Right lobe of liver (tissue), 6 donors: ENCODE results near the gene SLC25A45. TPM values are rescaled to one million over a fixed set of nuclear protein-coding genes. Genes with fewer than 3 reads are reported as not detected.

Experiments
- ATAC-seq, 4 donors: fragments of 200-7000 bp; cut with Tn5 transposase; one replicate each; pipeline ENCODE4 v1.9.1; 2020; ENCODE audit warnings: mild to moderate bottlenecking in 4 of 4, moderate library complexity in 4 of 4
- DNase-seq, 3 donors: peaks; one replicate each; pipeline ENCODE4 v3.0.0-alpha.2; 2020
- H3K27ac ChIP-seq, 3 donors: fragments of 200-600 bp; one replicate each; pipeline ENCODE4 v1.8.0; 2022
- H3K27me3 ChIP-seq, 2 donors: fragments of 200-600 bp; one replicate each; pipeline ENCODE4 v1.8.0; 2022
- H3K36me3 ChIP-seq, 4 donors: fragments of 200-600 bp; sonication (generic) in 1 of 4; one replicate each; pipeline versions ENCODE4 v1.5.1 to v1.8.0; 2017 to 2022; ENCODE audit warnings: control low read depth in 1 of 4
- H3K4me1 ChIP-seq, 4 donors: fragments of 200-600 bp; sonication (generic) in 1 of 4; one replicate each; pipeline versions ENCODE4 v1.5.1 to v1.8.0; 2017 to 2022; ENCODE audit warnings: control low read depth in 1 of 4
- H3K4me3 ChIP-seq, 3 donors: fragments of 200-600 bp; one replicate each; pipeline ENCODE4 v1.8.0; 2022
- H3K9me3 ChIP-seq, 4 donors: fragments of 200-600 bp; sonication (generic) in 1 of 4; one replicate each; pipeline versions ENCODE4 v1.5.1 to v1.8.0; 2017 to 2022; ENCODE audit warnings: control low read depth in 1 of 4
- POLR2A ChIP-seq: fragments of 450-650 bp; IDR thresholded peaks from one replicate; pipeline ENCODE4 v1.6.1; 2017; ENCODE audit warnings: antibody characterized with exemption, mild to moderate bottlenecking
- WGBS: methylation state at CpG from one replicate; pipeline ENCODE4 v1.1.6; 2018; ENCODE audit warnings: low coverage, low lambda C conversion rate; ENCODE audit not compliant: insufficient coverage; ENCODE audit errors: missing lambda C conversion rate; 5-methylcytosine and 5-hydroxymethylcytosine counted together
- intact Hi-C, 2 donors: fragments of 100-400 bp; cut with DNase I; formaldehyde crosslinking; loops; one replicate each; pipeline versions ENCODE4 v1.11.2 to v1.14.1; 2022
- total RNA-seq, 6 experiments: library from RNA; depleted of rRNA in 2 of 6; stranded (reverse); fragments of >200 nt in 2 of 6; fragmentation: NEBNext Ultra II Directional in 3 of 6; extraction: Animal tissue kit (Norgen Biotek cat#: 25700) in 3 of 6; gene quantifications; one replicate each; pipeline versions ENCODE4 v1.1.0 to v1.2.4, GENCODE V29; 2016 to 2023
- TF ChIP-seq, protein P1 (sequence below), 4 donors: fragments of 200-600 bp in 3 of 4; fragments of 450-650 bp in 1 of 4; IDR thresholded peaks; one replicate each; pipeline versions ENCODE4 v1.5.1 to v1.8.0; 2016 to 2022; ENCODE audit warnings: antibody characterized with exemption in 4 of 4, mild to moderate bottlenecking in 2 of 4
- donor health status: DM: no; HTN: yes; CAD: no.
- donor health status: DM: no; HTN: no; CAD: no.
- donor health status: DM: no; HTN: no; CAD: no.
- donor health status: DM: no; HTN: yes; CAD: no.
- donor health status: DM: no; HTN: yes; CAD: no.

SLC25A45 gene
- total RNA-seq, 6 experiments from 2014 or later = 7.5 to 17.5 (median 12.1) TPM

DNA sequence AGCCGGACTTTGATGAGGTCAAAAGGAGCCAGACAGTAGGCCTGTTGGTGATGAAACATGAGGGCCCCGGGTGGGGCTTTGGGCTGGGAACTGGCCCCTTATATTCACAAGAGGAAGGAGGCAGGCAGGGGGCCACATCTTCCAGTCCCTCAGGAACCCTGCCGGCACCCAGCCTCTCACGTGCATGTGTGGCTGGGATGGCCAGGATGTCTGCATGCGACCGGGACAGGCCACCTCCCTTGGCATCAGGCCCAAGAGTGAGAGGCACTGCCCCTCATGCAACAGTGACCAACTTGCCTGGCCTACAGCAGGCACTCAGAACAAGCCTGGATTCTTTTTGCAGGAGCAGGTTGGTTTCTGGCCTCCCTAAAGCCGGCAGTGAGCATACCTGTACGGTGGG is 5.4 kb downstream of the SLC25A45 start:
- DNase-seq (no peak), ATAC-seq (no peak)
- Histone ChIP-seq H3K36me3 (no peaks in the 10 kb centered on the region), H3K27ac (no peak overlapping the region), H3K4me1 (peaks cover 0 to 16% (median 7%) of the 10 kb centered on the region in 4 donors), H3K27me3 (no peaks in the 10 kb centered on the region), H3K9me3 (no peaks in the 10 kb centered on the region), H3K4me3 (no peak overlapping the region)
- TF ChIP-seq, protein P1, sequence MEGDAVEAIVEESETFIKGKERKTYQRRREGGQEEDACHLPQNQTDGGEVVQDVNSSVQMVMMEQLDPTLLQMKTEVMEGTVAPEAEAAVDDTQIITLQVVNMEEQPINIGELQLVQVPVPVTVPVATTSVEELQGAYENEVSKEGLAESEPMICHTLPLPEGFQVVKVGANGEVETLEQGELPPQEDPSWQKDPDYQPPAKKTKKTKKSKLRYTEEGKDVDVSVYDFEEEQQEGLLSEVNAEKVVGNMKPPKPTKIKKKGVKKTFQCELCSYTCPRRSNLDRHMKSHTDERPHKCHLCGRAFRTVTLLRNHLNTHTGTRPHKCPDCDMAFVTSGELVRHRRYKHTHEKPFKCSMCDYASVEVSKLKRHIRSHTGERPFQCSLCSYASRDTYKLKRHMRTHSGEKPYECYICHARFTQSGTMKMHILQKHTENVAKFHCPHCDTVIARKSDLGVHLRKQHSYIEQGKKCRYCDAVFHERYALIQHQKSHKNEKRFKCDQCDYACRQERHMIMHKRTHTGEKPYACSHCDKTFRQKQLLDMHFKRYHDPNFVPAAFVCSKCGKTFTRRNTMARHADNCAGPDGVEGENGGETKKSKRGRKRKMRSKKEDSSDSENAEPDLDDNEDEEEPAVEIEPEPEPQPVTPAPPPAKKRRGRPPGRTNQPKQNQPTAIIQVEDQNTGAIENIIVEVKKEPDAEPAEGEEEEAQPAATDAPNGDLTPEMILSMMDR (IDR thresholded peaks at IDR 0.05) = no peak
- TF ChIP-seq POLR2A = no peak
- 40% methylated on average over 1 of the region's 8 CpGs for WGBS
- intact Hi-C loops = no loop called here

DNA sequence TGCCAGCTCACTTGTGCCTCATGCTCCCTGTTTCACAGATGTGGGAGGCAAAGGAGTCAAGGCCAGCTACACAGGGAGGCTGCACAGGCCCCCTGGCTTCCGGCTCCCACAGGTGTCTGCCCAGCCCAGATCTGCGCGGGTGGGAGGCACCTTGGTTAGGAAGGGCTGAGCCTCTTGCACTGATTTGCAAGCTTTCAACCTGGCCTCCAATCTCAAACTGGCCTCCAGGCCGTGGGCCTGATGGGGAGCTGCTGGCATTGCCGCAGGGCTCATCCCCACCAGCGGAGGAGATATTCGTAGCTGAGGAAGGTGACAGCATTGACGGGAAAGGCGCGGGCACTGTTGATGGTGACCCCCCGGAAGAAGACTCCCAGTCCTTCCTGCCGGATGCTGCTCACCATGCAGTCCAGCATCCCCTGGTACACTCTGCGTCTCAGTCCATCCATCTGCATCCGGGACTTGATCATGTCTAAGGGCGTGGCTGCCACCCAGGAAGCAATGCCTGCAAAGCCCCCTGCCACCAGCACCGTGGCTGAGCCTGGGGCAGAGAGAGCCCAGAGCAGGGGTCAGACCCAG is 6.2 kb downstream of the SLC25A45 start:
- H3K4me3 ChIP-seq = no peak overlapping the region
- ATAC-seq = no peak
- peaks cover 0 to 11% (median 5%) of the 10 kb centered on the region in 4 donors for H3K4me1 ChIP-seq
- no peaks in the 10 kb centered on the region for H3K36me3 ChIP-seq
- no peak overlapping the region for H3K27ac ChIP-seq
- DNase-seq = no peak
- H3K27me3 ChIP-seq = no peaks in the 10 kb centered on the region
- intact Hi-C loops = no loop called here
- 100% methylated on average over 3 of the region's 16 CpGs for WGBS
- no peaks in the 10 kb centered on the region for H3K9me3 ChIP-seq
- TF ChIP-seq, protein P1 (IDR thresholded peaks at IDR 0.05) = no peak
- TF ChIP-seq POLR2A = no peak

DNA sequence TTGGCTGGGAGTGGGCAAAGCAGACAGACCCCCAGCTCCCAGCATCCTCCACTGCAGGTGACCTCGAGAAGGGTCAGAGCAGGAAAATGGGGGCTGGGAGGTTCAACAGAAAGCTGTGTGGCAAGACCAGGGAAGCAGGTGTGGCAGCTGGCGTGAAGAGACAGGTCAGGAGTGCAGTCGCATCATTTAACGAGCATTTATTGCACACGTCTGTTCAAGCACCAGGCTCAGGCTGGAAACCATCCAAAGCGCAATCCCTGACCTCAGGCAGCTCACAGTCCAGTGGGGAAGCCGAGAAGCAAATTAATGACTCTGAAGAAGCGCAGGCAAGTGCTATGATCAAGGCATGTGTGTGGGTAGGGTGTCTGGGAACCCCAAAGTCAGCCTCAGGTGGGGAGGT is 7.4 kb downstream of the SLC25A45 start:
- Histone ChIP-seq H3K27ac (no peak overlapping the region), H3K36me3 (no peaks in the 10 kb centered on the region), H3K4me3 (no peak overlapping the region), H3K9me3 (no peaks in the 10 kb centered on the region), H3K27me3 (no peaks in the 10 kb centered on the region), H3K4me1 (peaks cover 0 to 5% (median 0%) of the 10 kb centered on the region in 4 donors)
- TF ChIP-seq POLR2A = no peak
- TF ChIP-seq, protein P1 (IDR thresholded peaks at IDR 0.05) = no peak
- WGBS = 62% methylated on average over 5 of the region's 8 CpGs
- DNase-seq (no peak), ATAC-seq (no peak)
- intact Hi-C loops = no loop called here

DNA sequence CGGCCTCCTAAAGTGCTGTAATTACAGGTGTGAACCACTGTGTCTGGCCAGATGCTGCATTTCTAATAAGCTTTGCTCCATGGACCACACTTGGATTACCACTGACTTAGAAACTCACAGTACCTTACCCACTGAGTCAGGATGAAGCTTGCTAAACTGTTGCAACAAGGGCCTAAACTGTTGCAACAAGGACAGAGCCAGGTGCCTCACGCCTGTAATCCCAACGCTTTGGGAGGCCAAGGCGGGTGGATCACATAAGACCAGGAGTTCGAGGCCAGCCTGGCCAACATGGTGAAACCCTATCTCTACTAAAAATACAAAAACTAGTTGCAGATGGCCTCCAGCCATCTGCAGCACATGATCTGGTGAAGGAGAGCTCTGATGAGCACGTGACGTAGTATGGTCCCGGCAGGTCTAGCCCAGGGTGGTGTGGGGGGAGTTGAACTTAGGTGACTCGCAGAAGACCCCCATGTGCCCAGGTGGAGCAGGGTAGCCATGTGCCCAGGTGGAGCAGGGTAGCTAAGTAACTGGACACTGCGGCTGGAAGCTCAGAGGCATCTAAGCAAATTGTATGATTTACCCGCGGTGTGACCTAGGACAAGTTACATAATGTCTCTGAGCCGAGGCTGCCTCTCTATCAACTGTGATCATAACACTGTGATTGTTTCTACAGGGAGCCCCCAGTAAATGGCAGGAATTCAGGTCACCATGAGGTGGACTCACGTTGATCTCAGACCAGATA is 8.4 kb downstream of the SLC25A45 start:
- TF ChIP-seq, protein P1 (IDR thresholded peaks at IDR 0.05) = no peak
- TF ChIP-seq POLR2A = no peak
- intact Hi-C loops = no loop called here
- Histone ChIP-seq H3K27me3 (no peaks in the 10 kb centered on the region), H3K36me3 (no peaks in the 10 kb centered on the region), H3K9me3 (no peaks in the 10 kb centered on the region), H3K4me1 (peaks cover 0 to 5% (median 0%) of the 10 kb centered on the region in 4 donors), H3K4me3 (no peak overlapping the region), H3K27ac (no peak overlapping the region)
- DNase-seq = no peak
- 85% methylated on average over 4 of the region's 14 CpGs for WGBS
- no peak for ATAC-seq
